Uterus (tissue), 4 donors: Measurements from ENCODE around the gene ARL6IP4. TPM values are rescaled to one million over a fixed set of nuclear protein-coding genes. Genes with fewer than 3 reads are reported as not detected.

Source experiments
- DNase-seq, 2 donors: peaks; one replicate each; pipeline ENCODE4 v3.0.0-alpha.2; 2019 to 2020
- H3K27ac ChIP-seq, 2 donors: fragments of 200-600 bp; sonication (generic); 1 replicate in 1 of 2; 2 replicates in 1 of 2; pipeline ENCODE4 v1.5.1; 2016 to 2018
- H3K27me3 ChIP-seq, 2 donors: fragments of 200-600 bp; sonication (generic); one replicate each; pipeline ENCODE4 v1.5.1; 2018 to 2019; ENCODE audit warnings: control low read depth in 1 of 2
- H3K36me3 ChIP-seq, 2 donors: fragments of 200-600 bp; sonication (generic); one replicate each; pipeline ENCODE4 v1.5.1; 2019; ENCODE audit warnings: control low read depth in 1 of 2
- H3K4me1 ChIP-seq, 2 donors: fragments of 200-600 bp; sonication (generic); one replicate each; pipeline ENCODE4 v1.5.1; 2018 to 2019; ENCODE audit warnings: control low read depth in 1 of 2
- H3K4me3 ChIP-seq, 2 donors: fragments of 200-600 bp; sonication (generic); 1 replicate in 1 of 2; 2 replicates in 1 of 2; pipeline ENCODE4 v1.5.1; 2018 to 2019; ENCODE audit warnings: mild to moderate bottlenecking in 1 of 2
- H3K9me3 ChIP-seq, 2 donors: fragments of 200-600 bp; sonication (generic); one replicate each; pipeline ENCODE4 v1.5.1; 2019; ENCODE audit warnings: control low read depth in 1 of 2
- POLR2A ChIP-seq, 2 donors: fragments of 450-650 bp; IDR thresholded peaks; one replicate each; pipeline ENCODE4 v1.6.1; 2016; ENCODE audit warnings: antibody characterized with exemption in 2 of 2, mild to moderate bottlenecking in 1 of 2, moderate library complexity in 1 of 2
- intact Hi-C: fragments of 100-400 bp; cut with DNase I; formaldehyde crosslinking; loops from one replicate; pipeline ENCODE4 v1.15.1; 2023; ENCODE audit warnings: low total_unique reads
- total RNA-seq, 4 donors: library from RNA; depleted of rRNA in 3 of 4; stranded (reverse); fragments of >200 nt in 3 of 4; gene quantifications; one replicate each; pipeline versions ENCODE4 v1.1.0 to v1.2.4, GENCODE V29; 2014 to 2023
- TF ChIP-seq, protein P1 (sequence below), 4 experiments: fragments of 200-600 bp in 2 of 4; fragments of 450-650 bp in 2 of 4; sonication (generic) in 2 of 4; IDR thresholded peaks; one replicate each; pipeline ENCODE4 v1.5.1; 2016 to 2019; ENCODE audit warnings: antibody characterized with exemption in 4 of 4, mild to moderate bottlenecking in 2 of 4, moderate library complexity in 1 of 4
- donor health status: DM: yes; HTN: yes; CAD: no.

The ARL6IP4 gene
- 100 to 1,000 TPM in 3 of 4 donors, 10 to 100 TPM in 1; 85.9 to 314 (median 207) TPM for total RNA-seq

- Histone ChIP-seq H3K36me3 (no peaks in the 10 kb centered on the region), H3K4me3 (peak within 1 kb of the TSS; percentile 80 to 99), H3K27ac (peak within 1 kb of the TSS; percentile 77 to 96), H3K27me3 (no peaks in the 10 kb centered on the region), H3K4me1 (peaks cover 5 to 48% of the 10 kb centered on the region in 2 donors), H3K9me3 (no peaks in the 10 kb centered on the region)
- peak in 1 of 2 donors; percentile 61 for DNase-seq
- TF ChIP-seq POLR2A (IDR thresholded peaks at IDR 0.05), result peak; percentile 82 to 84
- TF ChIP-seq, protein P1, sequence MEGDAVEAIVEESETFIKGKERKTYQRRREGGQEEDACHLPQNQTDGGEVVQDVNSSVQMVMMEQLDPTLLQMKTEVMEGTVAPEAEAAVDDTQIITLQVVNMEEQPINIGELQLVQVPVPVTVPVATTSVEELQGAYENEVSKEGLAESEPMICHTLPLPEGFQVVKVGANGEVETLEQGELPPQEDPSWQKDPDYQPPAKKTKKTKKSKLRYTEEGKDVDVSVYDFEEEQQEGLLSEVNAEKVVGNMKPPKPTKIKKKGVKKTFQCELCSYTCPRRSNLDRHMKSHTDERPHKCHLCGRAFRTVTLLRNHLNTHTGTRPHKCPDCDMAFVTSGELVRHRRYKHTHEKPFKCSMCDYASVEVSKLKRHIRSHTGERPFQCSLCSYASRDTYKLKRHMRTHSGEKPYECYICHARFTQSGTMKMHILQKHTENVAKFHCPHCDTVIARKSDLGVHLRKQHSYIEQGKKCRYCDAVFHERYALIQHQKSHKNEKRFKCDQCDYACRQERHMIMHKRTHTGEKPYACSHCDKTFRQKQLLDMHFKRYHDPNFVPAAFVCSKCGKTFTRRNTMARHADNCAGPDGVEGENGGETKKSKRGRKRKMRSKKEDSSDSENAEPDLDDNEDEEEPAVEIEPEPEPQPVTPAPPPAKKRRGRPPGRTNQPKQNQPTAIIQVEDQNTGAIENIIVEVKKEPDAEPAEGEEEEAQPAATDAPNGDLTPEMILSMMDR (IDR thresholded peaks at IDR 0.05), result peak in 1 of 4 experiments; percentile 27
- intact Hi-C loops, result no loop called here
Measured at GRCh38 chr12:122980183-122981035, at the start of gene ARL6IP4. ARL6IP4 (plus strand) TSS chr12:122980681; CDS start chr12:122981140, 459 bp downstream.

- TF ChIP-seq, protein P1 (IDR thresholded peaks at IDR 0.05), result no peak
- TF ChIP-seq POLR2A (IDR thresholded peaks at IDR 0.05), result no peak
Measured at GRCh38 chr12:122932207-122932606, 48.3 kb upstream of the ARL6IP4 start.

DNA sequence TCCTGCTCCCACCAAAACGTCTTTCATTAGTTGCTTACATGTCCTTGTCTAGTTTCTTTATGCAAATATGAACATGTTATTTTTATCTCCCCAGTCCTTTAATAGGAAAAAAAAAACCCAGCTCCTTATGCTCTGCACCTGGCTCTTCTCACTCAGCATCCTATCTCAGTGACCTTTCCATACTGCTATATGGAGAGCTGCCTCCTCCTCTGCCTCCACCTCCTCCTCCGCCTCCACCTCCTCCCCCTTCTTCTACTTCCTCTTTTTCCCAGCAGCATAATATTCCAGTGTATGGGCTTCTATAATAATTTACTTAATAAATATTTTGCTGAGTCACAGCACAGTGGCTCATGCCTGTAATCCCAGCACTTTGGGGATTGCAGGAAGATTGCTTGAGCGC, 45.8 kb upstream of the ARL6IP4 start:
- intact Hi-C loops, result no loop called here
- H3K27me3 ChIP-seq, result no peaks in the 10 kb centered on the region
- H3K27ac ChIP-seq, result no peak overlapping the region
- no peaks in the 10 kb centered on the region for H3K36me3 ChIP-seq
- H3K4me3 ChIP-seq, result no peak overlapping the region
- H3K9me3 ChIP-seq, result no peaks in the 10 kb centered on the region
- TF ChIP-seq POLR2A (IDR thresholded peaks at IDR 0.05), result no peak
- TF ChIP-seq, protein P1 (IDR thresholded peaks at IDR 0.05), result no peak
- no peak for DNase-seq
- H3K4me1 ChIP-seq, result no peaks in the 10 kb centered on the region

More at GRCh38 chr12:122932207-122932606, 48.3 kb upstream of the ARL6IP4 start:
- no peaks in the 10 kb centered on the region for H3K27me3 ChIP-seq
- H3K4me1 ChIP-seq, result no peaks in the 10 kb centered on the region
- no peak overlapping the region for H3K4me3 ChIP-seq
- H3K27ac ChIP-seq, result no peak overlapping the region
- no peak for DNase-seq
- no peaks in the 10 kb centered on the region for H3K9me3 ChIP-seq
- no peaks in the 10 kb centered on the region for H3K36me3 ChIP-seq
- intact Hi-C loops, result no loop called here

- Histone ChIP-seq H3K27ac (no peak overlapping the region), H3K9me3 (no peaks in the 10 kb centered on the region), H3K4me1 (no peaks in the 10 kb centered on the region), H3K4me3 (no peak overlapping the region), H3K36me3 (no peaks in the 10 kb centered on the region), H3K27me3 (no peaks in the 10 kb centered on the region)
- intact Hi-C loops, result no loop called here
- TF ChIP-seq, protein P1 (IDR thresholded peaks at IDR 0.05), result no peak
- TF ChIP-seq POLR2A (IDR thresholded peaks at IDR 0.05), result no peak
- DNase-seq, result no peak
Measured at GRCh38 chr12:122935318-122935717, 45.2 kb upstream of the ARL6IP4 start.

DNA sequence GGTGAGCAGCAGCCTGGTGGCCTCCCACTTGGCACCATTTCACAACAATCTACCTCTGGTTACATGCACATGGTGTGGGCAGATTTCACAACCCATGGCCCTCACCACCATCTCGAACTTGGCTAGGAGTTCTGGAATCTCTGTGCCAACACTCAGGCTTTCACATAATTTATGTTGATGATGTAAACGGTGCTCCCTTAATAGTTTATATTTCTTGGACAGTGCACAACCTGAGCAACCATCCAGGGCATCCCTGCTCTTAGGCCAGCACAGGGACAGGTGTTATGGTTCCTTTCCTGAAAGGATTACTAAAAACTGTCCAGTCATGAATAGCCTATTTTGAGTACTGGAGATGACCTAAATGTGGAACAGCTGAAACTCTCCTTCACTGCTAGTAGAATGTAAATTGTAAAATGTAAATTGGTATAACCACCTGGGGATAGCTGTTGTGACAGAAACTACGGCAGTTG, 42.8 kb upstream of the ARL6IP4 start:
- intact Hi-C loops, result no loop called here
- H3K27me3 ChIP-seq, result no peaks in the 10 kb centered on the region
- no peak overlapping the region for H3K27ac ChIP-seq
- no peaks in the 10 kb centered on the region for H3K9me3 ChIP-seq
- H3K4me1 ChIP-seq, result no peaks in the 10 kb centered on the region
- H3K36me3 ChIP-seq, result no peaks in the 10 kb centered on the region
- no peak for DNase-seq
- no peak overlapping the region for H3K4me3 ChIP-seq
- no peak for TF ChIP-seq POLR2A (IDR thresholded peaks at IDR 0.05)
